ENCODE results near the gene TMEM270.

GRCh38 chr7:73815436-73815835, 45.5 kb upstream of the TMEM270 start:
- no peak for TF ChIP-seq REST (IDR thresholded peaks at IDR 0.05; ENCODE audit: low read depth)
- TF ChIP-seq EZH2phosphoT487 (IDR thresholded peaks at IDR 0.05; ENCODE audit: borderline replicate concordance): no peak

All from HCT116 (cell line).